Vagina (tissue), 2 donors: ENCODE data around the gene C9orf78. TPM values are rescaled to one million over a fixed set of nuclear protein-coding genes. Genes with fewer than 3 reads are reported as not detected.

ENCODE experiments used
- DNase-seq, 2 donors: peaks; one replicate each; pipeline ENCODE4 v3.0.0-alpha.2; 2017; ENCODE audit errors: extremely low spot score in 2 of 2
- H3K27ac ChIP-seq: fragments of 200-600 bp; sonication (generic); one replicate; pipeline ENCODE4 v1.5.1; 2019
- H3K27me3 ChIP-seq: fragments of 200-600 bp; sonication (generic); one replicate; pipeline ENCODE4 v1.5.1; 2019
- H3K36me3 ChIP-seq, 2 donors: fragments of 200-600 bp; sonication (generic); one replicate each; pipeline ENCODE4 v1.5.1; 2017 to 2019
- H3K4me1 ChIP-seq: fragments of 200-600 bp; sonication (generic); one replicate; pipeline ENCODE4 v1.5.1; 2019
- H3K4me3 ChIP-seq, 2 donors: fragments of 200-600 bp; sonication (generic); 1 replicate in 1 of 2; 2 replicates in 1 of 2; pipeline ENCODE4 v1.5.1; 2016 to 2019
- H3K9me3 ChIP-seq: fragments of 200-600 bp; sonication (generic); one replicate; pipeline ENCODE4 v1.5.1; 2019
- POLR2A ChIP-seq, 2 donors: fragments of 450-650 bp; IDR thresholded peaks; one replicate each; pipeline ENCODE4 v1.6.1; 2017; ENCODE audit warnings: antibody characterized with exemption in 2 of 2, mild to moderate bottlenecking in 2 of 2, moderate library complexity in 2 of 2
- POLR2AphosphoS5 ChIP-seq, 2 donors: sonication (generic); formaldehyde crosslinking; IDR thresholded peaks; one replicate each; pipeline ENCODE4 v1.9.0; 2017; ENCODE audit warnings: antibody characterized with exemption in 2 of 2, mild to moderate bottlenecking in 2 of 2, low read depth in 1 of 2; ENCODE audit not compliant: insufficient read depth in 1 of 2
- intact Hi-C: fragments of 100-400 bp; cut with DNase I; formaldehyde crosslinking; loops from one replicate; pipeline ENCODE4 v1.15.1; 2023
- total RNA-seq: library from RNA; depleted of rRNA; stranded (reverse); fragments of >200 nt; gene quantifications from one replicate; pipeline ENCODE4 v1.2.3, GENCODE V29; 2016
- TF ChIP-seq, protein P1 (sequence below), 3 experiments: fragments of 450-650 bp in 2 of 3; fragments of 200-600 bp in 1 of 3; sonication (generic) in 1 of 3; IDR thresholded peaks; one replicate each; pipeline ENCODE4 v1.5.1; 2017 to 2019; ENCODE audit warnings: antibody characterized with exemption in 3 of 3, mild to moderate bottlenecking in 2 of 3, moderate library complexity in 2 of 3

C9orf78 gene
- total RNA-seq, 1 donor from 2014 or later, result 36.6 TPM

DNA sequence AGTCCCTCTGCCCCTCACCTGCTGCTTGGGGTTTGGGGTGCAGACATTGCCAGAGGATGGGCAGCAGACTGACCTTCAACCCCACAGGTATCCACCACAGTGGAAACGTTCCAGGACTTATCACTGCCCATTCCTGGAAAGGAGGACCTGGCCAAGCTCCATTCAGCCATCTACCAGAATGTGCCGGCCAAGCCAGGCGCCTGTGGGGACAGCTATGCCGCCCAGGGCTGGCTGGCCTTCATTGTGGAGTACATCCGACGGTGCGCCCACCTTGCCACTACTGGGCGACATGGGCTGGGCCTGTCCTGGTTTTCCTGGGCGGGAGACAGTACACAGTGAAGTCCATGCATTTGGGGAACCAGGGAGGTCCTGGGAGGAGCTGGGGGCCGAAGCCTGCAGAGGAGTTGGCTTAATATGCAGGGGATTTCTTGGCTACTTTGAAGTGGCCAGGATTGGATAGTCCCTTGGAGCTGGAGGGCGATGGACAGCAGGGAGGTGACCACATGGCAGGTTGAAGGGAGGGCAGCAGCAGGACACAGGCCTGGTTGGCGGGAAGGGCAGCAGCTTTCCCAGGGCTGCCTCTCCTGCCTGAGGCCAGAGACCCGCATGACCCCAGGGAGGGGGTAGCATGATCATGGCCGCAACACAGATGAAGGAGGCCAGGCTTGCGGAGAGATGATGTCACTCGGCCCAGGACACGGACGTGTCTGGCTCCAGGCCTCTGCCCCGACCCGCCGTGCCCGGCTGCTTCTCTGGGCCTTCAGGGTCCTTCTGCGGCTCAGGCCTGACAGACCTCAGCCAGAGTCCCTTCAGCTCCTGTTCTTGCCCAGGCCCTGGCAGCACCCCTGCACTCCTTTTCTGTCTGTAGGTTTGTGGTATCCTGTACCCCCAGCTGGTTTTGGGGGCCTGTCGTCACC lies 34.8 kb upstream of the C9orf78 start:
- Histone ChIP-seq H3K36me3 (peaks cover 4 to 32% of the 10 kb centered on the region in 2 donors), H3K27me3 (no peaks in the 10 kb centered on the region), H3K4me3 (no peak overlapping the region), H3K9me3 (no peaks in the 10 kb centered on the region), H3K27ac (no peak overlapping the region), H3K4me1 (no peaks in the 10 kb centered on the region)
- TF ChIP-seq, protein P1, sequence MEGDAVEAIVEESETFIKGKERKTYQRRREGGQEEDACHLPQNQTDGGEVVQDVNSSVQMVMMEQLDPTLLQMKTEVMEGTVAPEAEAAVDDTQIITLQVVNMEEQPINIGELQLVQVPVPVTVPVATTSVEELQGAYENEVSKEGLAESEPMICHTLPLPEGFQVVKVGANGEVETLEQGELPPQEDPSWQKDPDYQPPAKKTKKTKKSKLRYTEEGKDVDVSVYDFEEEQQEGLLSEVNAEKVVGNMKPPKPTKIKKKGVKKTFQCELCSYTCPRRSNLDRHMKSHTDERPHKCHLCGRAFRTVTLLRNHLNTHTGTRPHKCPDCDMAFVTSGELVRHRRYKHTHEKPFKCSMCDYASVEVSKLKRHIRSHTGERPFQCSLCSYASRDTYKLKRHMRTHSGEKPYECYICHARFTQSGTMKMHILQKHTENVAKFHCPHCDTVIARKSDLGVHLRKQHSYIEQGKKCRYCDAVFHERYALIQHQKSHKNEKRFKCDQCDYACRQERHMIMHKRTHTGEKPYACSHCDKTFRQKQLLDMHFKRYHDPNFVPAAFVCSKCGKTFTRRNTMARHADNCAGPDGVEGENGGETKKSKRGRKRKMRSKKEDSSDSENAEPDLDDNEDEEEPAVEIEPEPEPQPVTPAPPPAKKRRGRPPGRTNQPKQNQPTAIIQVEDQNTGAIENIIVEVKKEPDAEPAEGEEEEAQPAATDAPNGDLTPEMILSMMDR (IDR thresholded peaks at IDR 0.05), result no peak
- TF ChIP-seq POLR2AphosphoS5 (IDR thresholded peaks at IDR 0.05; ENCODE audit: insufficient read depth in 1 of 2, low read depth in 1 of 2) (no peak), POLR2A (IDR thresholded peaks at IDR 0.05) (no peak)
- intact Hi-C loops, result no loop called here
- no peak for DNase-seq

GRCh38 chr9:129868872-129869486 lies 33.9 kb upstream of the C9orf78 start:
- H3K36me3 ChIP-seq, result peaks cover 0 to 23% of the 10 kb centered on the region in 2 donors
- H3K4me3 ChIP-seq, result no peak overlapping the region
- no peaks in the 10 kb centered on the region for H3K4me1 ChIP-seq
- H3K27ac ChIP-seq, result no peak overlapping the region
- no peaks in the 10 kb centered on the region for H3K9me3 ChIP-seq
- TF ChIP-seq POLR2A (IDR thresholded peaks at IDR 0.05) (no peak), POLR2AphosphoS5 (IDR thresholded peaks at IDR 0.05; ENCODE audit: insufficient read depth in 1 of 2, low read depth in 1 of 2) (peak in 1 of 2 donors; percentile 66)
- intact Hi-C loops, result no loop called here
- no peaks in the 10 kb centered on the region for H3K27me3 ChIP-seq
- DNase-seq, result no peak

- TF ChIP-seq POLR2A (IDR thresholded peaks at IDR 0.05) (no peak), POLR2AphosphoS5 (IDR thresholded peaks at IDR 0.05; ENCODE audit: insufficient read depth in 1 of 2, low read depth in 1 of 2) (no peak)
- TF ChIP-seq, protein P1 (IDR thresholded peaks at IDR 0.05), result no peak
- intact Hi-C loops, result no loop called here
- H3K27ac ChIP-seq, result no peak overlapping the region
- no peaks in the 10 kb centered on the region for H3K4me1 ChIP-seq
- no peaks in the 10 kb centered on the region for H3K27me3 ChIP-seq
- no peak overlapping the region for H3K4me3 ChIP-seq
- DNase-seq, result no peak
- no peaks in the 10 kb centered on the region for H3K9me3 ChIP-seq
- H3K36me3 ChIP-seq, result peaks cover 0 to 17% of the 10 kb centered on the region in 2 donors
Measured at GRCh38 chr9:129868023-129868871, 33.2 kb upstream of the C9orf78 start.

DNA sequence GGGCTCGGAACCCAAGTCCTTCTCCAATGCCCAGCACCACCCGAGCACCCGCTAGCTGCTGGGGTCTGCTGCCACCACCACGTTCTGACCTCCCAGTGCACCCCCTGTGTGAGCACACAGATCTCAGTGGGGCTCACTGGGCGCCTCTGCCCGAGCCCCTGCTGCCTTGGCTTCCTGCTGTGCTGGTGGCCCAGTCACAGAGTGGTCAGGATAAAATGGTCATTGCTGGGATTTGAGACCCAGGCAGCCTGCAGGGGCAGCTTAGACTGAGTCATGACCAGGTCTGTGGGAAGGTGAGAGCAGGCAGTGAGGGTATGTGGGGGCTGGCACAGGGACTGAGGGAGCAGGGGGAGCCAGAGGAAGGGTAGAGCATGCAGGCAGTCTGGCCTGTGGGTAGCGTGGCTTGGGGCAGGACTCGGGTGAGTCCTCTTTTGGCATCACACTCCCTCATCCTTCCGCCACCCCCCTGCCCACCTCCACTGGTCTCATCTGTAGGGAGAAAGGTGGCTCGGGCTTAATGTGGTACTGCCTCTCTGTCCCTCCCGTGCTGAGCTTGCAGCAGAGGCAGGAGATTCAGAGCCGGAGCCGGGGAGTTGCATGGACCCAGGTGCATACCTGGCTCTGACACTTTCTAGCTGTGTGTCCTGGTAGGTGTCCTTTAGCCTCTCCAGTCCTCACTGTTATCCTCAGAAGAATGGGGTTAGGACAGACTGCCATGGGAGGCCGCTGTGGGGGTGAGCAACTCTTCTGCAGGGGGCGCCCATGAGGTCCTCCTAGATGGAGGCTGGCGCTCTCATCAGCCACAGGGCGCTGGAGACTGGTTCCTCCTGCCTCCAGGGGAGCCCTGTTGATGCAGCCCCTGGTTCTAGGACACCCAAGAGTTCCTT lies 32.3 kb upstream of the C9orf78 start:
- H3K27me3 ChIP-seq, result no peaks in the 10 kb centered on the region
- intact Hi-C loops, result no loop called here
- DNase-seq, result no peak
- TF ChIP-seq POLR2A (IDR thresholded peaks at IDR 0.05), result no peak
- TF ChIP-seq, protein P1 (IDR thresholded peaks at IDR 0.05), result no peak
- peaks cover 0 to 18% of the 10 kb centered on the region in 2 donors for H3K36me3 ChIP-seq
- no peaks in the 10 kb centered on the region for H3K4me1 ChIP-seq
- H3K9me3 ChIP-seq, result no peaks in the 10 kb centered on the region
- H3K4me3 ChIP-seq, result no peak overlapping the region
- H3K27ac ChIP-seq, result no peak overlapping the region
